Hypothalamus (tissue), 51 donors: ENCODE results near the gene STOM.

Experiments used
- DNase-seq, 51 donors: peaks; one replicate each; lab custom pipeline; 2025; lab: John Stamatoyannopoulos, UW

Gene STOM

GRCh38 chr9:121323449-121324151, 46.5 kb downstream of the STOM start:
- no peak for DNase-seq

- DNase-seq, result no peak
Measured at GRCh38 chr9:121322737-121323448, 47.2 kb downstream of the STOM start.

GRCh38 chr9:121322037-121322736, 47.9 kb downstream of the STOM start:
- no peak for DNase-seq

- no peak for DNase-seq
Measured at GRCh38 chr9:121321016-121321503, 49.0 kb downstream of the STOM start.

GRCh38 chr9:121319383-121319780, 50.7 kb downstream of the STOM start:
- no peak for DNase-seq

- no peak for DNase-seq
Measured at GRCh38 chr9:121318631-121319382, 51.2 kb downstream of the STOM start.

GRCh38 chr9:121317737-121318630, 52.1 kb downstream of the STOM start:
- DNase-seq, result peak in 21 of 51 donors; percentile 9 to 66 (median 30)

GRCh38 chr9:121316852-121317373, 53.1 kb downstream of the STOM start:
- DNase-seq, result no peak

- DNase-seq, result no peak
Measured at GRCh38 chr9:121316378-121316777, 53.7 kb downstream of the STOM start.

GRCh38 chr9:121313458-121314152, 56.4 kb downstream of the STOM start:
- DNase-seq, result no peak

GRCh38 chr9:121312169-121312568, 57.9 kb downstream of the STOM start:
- no peak for DNase-seq

GRCh38 chr9:121310571-121310970, 59.5 kb downstream of the STOM start:
- DNase-seq, result no peak

- DNase-seq, result no peak
Measured at GRCh38 chr9:121309833-121310425, 60.1 kb downstream of the STOM start.

GRCh38 chr9:121309171-121309570, 60.9 kb downstream of the STOM start:
- no peak for DNase-seq

GRCh38 chr9:121308765-121309164, 61.3 kb downstream of the STOM start:
- DNase-seq, result no peak

GRCh38 chr9:121307976-121308375, 62.1 kb downstream of the STOM start:
- DNase-seq, result no peak

GRCh38 chr9:121305269-121305994, 64.6 kb downstream of the STOM start:
- DNase-seq, result peak in 12 of 51 donors; percentile 26 to 78 (median 34)

GRCh38 chr9:121304707-121305106, 65.3 kb downstream of the STOM start:
- no peak for DNase-seq
